ENCODE results near the gene CDH23.

The CDH23 gene

DNA sequence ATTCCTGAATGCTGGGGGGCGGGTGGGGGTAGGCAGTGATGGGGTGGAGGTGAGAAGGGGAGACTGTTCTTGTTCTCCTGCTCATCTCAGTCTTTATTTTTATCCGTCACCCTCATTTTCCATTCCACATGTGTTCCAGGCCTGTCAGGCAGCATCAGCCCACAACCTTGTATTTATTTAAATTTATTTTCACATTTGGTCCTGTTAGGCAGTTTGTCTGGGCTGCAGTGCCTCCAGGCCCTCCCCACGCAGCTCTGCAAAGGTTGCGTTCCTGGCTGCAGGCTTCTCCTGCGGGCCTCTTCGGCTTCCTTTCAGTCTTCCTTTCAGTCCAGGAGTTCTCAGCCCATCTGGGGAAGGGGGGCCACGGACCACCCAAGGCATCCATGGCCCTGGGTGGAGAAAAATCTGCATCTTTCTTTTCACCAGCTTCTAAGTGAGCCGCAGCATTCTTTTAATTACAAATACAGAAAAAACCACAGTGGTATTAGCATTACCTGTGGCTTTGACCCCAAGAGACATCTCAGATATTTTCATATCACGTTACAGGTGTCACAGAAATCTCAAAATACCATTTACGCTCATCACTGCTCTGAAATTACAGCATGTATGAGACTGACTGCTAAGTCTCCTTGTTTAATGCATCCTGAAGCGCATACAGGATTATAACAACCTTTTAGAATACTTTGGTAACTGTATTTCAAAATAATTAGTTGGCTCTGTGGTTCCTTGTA, 228.9 kb downstream of the CDH23 start:
- no peak overlapping the region for H3K27ac ChIP-seq
- no peak for TF ChIP-seq ZFX (IDR thresholded peaks at IDR 0.05; ENCODE audit: borderline replicate concordance)
- TF ChIP-seq, protein P1, sequence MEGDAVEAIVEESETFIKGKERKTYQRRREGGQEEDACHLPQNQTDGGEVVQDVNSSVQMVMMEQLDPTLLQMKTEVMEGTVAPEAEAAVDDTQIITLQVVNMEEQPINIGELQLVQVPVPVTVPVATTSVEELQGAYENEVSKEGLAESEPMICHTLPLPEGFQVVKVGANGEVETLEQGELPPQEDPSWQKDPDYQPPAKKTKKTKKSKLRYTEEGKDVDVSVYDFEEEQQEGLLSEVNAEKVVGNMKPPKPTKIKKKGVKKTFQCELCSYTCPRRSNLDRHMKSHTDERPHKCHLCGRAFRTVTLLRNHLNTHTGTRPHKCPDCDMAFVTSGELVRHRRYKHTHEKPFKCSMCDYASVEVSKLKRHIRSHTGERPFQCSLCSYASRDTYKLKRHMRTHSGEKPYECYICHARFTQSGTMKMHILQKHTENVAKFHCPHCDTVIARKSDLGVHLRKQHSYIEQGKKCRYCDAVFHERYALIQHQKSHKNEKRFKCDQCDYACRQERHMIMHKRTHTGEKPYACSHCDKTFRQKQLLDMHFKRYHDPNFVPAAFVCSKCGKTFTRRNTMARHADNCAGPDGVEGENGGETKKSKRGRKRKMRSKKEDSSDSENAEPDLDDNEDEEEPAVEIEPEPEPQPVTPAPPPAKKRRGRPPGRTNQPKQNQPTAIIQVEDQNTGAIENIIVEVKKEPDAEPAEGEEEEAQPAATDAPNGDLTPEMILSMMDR (IDR thresholded peaks at IDR 0.05), result no peak

DNA sequence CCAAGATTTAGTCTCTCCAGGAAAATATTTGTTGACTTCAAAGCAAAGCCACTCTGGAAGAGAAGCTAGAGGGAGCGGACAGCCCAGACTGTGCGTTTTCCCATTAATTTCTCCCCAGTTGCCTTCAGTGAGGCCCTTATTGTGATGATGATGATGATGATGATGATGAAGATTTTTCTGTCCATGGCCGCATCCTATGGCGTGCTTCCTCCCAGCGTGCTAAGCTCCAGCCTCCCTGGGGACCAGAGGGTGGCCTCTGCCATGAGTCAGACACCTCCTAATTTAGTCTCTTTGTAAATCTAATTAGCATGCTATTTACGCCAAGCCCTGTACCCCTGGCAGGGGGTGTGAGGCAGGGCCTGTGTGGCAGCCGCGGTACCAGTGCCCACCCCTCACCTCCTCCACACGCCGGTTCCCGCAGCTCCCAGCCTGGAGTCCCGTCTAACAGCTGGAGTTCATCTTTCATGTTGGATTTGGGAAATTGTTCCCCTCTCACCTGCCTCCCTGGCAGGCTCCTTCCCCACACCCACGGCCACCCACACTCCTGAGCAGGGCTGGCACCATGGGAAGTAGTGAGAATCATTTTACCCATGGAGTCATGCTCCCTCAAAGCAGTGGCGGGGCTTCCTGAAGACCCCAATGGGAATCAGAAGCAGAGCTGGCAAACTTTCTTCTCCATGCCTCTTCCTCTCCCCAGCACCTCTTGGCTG, 230.7 kb downstream of the CDH23 start:
- TF ChIP-seq, protein P1 (IDR thresholded peaks at IDR 0.05), result no peak
- TF ChIP-seq ZFX (IDR thresholded peaks at IDR 0.05; ENCODE audit: borderline replicate concordance), result no peak
- no peak overlapping the region for H3K27ac ChIP-seq

DNA sequence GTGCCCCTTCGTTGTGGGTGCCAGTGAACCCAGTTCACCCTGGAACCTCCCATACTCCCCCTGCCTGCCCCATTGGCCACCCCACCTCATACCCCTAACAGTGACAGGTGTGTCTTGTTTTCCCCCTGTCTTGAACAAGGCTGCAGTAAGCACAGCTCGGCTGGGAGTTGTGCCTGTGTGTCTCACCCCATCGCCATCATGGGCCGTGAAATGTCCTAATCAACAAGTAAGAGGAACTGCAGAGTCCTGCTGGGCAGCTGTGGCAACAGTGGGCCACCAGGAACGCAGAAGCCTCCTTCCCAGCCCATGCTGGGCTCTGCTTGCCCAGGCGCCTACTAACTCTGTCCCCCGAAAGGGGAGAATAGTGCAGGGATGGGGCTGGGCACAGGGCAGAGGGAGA, 231.2 kb downstream of the CDH23 start:
- TF ChIP-seq, protein P1 (IDR thresholded peaks at IDR 0.05), result no peak
- no peak for TF ChIP-seq ZFX (IDR thresholded peaks at IDR 0.05; ENCODE audit: borderline replicate concordance)
- H3K27ac ChIP-seq, result no peak overlapping the region

DNA sequence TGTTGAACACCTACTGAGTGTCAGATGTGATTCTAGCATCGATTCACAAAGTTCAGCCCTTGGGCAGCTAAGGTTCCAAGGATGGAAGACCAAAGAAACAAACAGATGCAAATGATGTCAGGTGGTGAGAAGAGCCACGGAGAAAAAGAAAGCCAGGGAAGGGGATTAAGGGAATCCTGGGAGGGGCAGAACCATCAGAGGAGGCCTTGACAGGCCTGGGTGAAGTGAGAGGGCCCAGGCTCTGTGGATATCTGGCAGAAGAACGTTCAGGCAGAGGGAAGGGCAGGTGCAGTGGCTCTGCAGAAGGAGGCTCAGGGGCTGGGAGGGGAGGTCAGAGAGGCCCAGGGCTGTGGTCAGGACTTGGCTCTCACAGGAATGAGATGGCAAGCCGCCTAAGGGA, 232.4 kb downstream of the CDH23 start:
- TF ChIP-seq, protein P1 (IDR thresholded peaks at IDR 0.05), result no peak
- TF ChIP-seq ZFX (IDR thresholded peaks at IDR 0.05; ENCODE audit: borderline replicate concordance), result no peak
- no peak overlapping the region for H3K27ac ChIP-seq

DNA sequence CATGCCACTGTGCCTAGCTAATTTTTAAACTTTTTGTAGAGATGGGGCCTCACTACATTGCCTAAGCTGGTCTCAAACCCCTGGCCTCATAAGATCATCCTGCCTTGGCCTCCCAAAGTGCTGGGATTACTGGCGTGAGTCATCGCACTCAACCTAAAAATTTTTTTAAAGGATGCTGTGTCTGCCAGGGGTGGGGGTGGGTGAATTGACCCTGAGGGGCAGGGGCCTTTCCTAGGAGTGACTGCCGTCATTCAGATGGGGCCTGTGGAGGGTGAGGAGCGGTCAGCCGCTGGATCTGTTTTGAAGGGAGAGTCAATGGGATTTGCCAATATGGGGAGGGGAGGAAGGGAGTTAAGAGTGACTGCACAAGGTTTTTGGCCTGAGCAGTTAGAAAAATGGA, 233.4 kb downstream of the CDH23 start:
- H3K27ac ChIP-seq, result peak overlapping the region; percentile 83; the same call in 1 of the 2 replicates
- TF ChIP-seq ZFX (IDR thresholded peaks at IDR 0.05; ENCODE audit: borderline replicate concordance), result no peak
- TF ChIP-seq, protein P1 (IDR thresholded peaks at IDR 0.05), result no peak

DNA sequence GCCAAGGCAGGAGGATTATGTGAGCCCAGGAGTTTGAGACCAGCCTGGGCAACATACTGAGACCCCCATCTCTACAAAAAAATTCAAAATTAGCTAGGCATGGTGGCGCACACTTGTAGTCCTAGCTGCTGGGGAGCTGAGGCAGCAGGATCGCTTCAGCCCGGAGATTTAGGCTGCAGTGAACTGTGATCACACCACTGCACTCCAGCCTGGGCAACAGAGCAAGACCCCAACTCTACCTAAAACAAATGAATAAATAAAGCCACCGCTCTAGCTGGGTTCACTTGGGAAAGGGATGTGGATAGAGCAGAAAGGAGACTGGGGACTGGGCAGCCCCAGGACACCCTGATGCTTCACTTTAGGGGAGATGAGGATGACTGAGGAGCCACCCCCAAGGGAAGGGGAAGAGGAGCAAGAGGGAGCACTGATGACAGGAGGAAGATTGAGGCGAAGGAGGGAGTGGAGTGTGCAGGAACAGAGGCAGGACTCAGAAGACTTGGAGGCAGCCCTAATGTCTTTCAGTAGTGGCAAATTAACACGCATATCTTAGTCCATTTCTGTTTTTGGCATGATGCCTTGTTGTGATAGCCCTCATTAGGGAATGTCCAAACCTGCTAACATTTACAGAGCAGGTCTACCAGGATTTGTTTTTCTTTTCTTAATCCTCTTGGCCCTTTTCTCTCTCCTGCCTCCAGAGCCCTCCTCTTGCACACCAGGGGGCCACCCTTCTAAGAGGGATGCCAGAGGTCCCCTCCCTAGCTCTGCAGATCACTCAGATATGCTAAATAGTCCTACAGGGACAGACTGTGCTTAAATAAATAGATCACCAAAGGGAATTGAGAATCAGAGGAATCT, 234.5 kb downstream of the CDH23 start:
- peak overlapping the region; percentile 83 for H3K27ac ChIP-seq
- TF ChIP-seq, protein P1 (IDR thresholded peaks at IDR 0.05), result no peak
- TF ChIP-seq ZFX (IDR thresholded peaks at IDR 0.05; ENCODE audit: borderline replicate concordance), result no peak

All from 22Rv1 (cell line).